ENCODE results near the gene IL20.

GRCh38 chr1:206834217-206834616, 31.2 kb upstream of the IL20 start:
- TF ChIP-seq GATA3 (IDR thresholded peaks at IDR 0.05; ENCODE audit: low read depth, low read length) (no peak), GATA2 (IDR thresholded peaks at IDR 0.05; ENCODE audit: low read depth, low read length) (no peak)

All from SH-SY5Y (cell line).